Measurements from ENCODE around the gene AGAP5. TPM values are rescaled to one million over a fixed set of nuclear protein-coding genes. Genes with fewer than 3 reads are reported as not detected.

The AGAP5 gene
- total and polyA plus RNA-seq, 2 of the 8 experiments (the other 6 are each of a cell fraction or from before 2014, with no cell fraction given): 5.4 to 6.0 TPM

- Histone ChIP-seq H3K9me3 (ENCODE audit: insufficient read depth in 2 of 2, low read depth in 1 of 2, low read length in 1 of 2) (no peaks in the 10 kb centered on the region), H4K91ac (replicated peaks; ENCODE audit: insufficient read length, low read length) (no peak overlapping the region), H3K79me1 (ENCODE audit: low read depth, low read length) (peaks cover 4% of the 10 kb centered on the region; the same call in 1 of the 2 replicates), H2AK5ac (ENCODE audit: low read depth, low read length) (no peak overlapping the region), H3K23ac (ENCODE audit: insufficient read length) (no peak overlapping the region), H4K5ac (ENCODE audit: insufficient read length, low read depth, low read length) (no peak overlapping the region), H3K4me3 (ENCODE audit: extremely low read depth in 1 of 4, insufficient read depth in 2 of 4, low read depth in 3 of 4, low read length in 4 of 4) (no peak overlapping the region), H4K8ac (ENCODE audit: extremely low read depth, insufficient read depth, low read length) (no peak overlapping the region), H2BK20ac (ENCODE audit: low read length) (no peak overlapping the region), H3K27me3 (replicated peaks in 1 of 4; ENCODE audit: control insufficient read depth in 3 of 4, extremely low read depth in 1 of 4, insufficient read depth in 3 of 4, low read length in 3 of 4) (no peaks in the 10 kb centered on the region), H3K4me1 (replicated peaks in 1 of 4; ENCODE audit: control insufficient read depth in 3 of 4, insufficient read depth in 4 of 4, low read length in 3 of 4) (no peaks in the 10 kb centered on the region), H3K27ac (ENCODE audit: low read depth, low read length) (no peak overlapping the region), H3K18ac (ENCODE audit: extremely low read depth, low read length) (no peak overlapping the region), H2BK120ac (replicated peaks; ENCODE audit: low read depth, low read length) (no peak overlapping the region), H3K4ac (replicated peaks; ENCODE audit: insufficient read length, low read depth, low read length) (no peak overlapping the region), H2BK15ac (ENCODE audit: low read length) (no peak overlapping the region), H3K9ac (replicated peaks in 1 of 4; ENCODE audit: extremely low read depth in 1 of 4, low read depth in 3 of 4, low read length in 3 of 4) (no peak overlapping the region), H3K79me2 (ENCODE audit: control insufficient read depth in 1 of 2, insufficient read depth in 2 of 2, low read length in 2 of 2) (peaks cover 0 to 12% of the 10 kb centered on the region in 2 experiments; a peak in 1 of 4 replicates), H2AFZ (ENCODE audit: low read length) (no peak overlapping the region), H2BK12ac (ENCODE audit: low read depth, low read length) (no peak overlapping the region), H3K14ac (ENCODE audit: insufficient read length) (no peak overlapping the region), H3K4me2 (ENCODE audit: insufficient read depth in 1 of 2, low read depth in 2 of 2, low read length in 2 of 2) (no peak overlapping the region; a peak in 1 of 4 replicates), H3K56ac (replicated peaks; ENCODE audit: insufficient read length, low read depth, low read length) (no peak overlapping the region), H3K36me3 (ENCODE audit: control insufficient read depth in 2 of 4, insufficient read depth in 4 of 4, low read length in 3 of 4) (peaks cover 0 to 12% (median 4%) of the 10 kb centered on the region in 4 experiments; a peak in 4 of 8 replicates), H3K23me2 (ENCODE audit: low read depth, low read length) (0 out of 2 replicates have a peak, but pooled peaks cover 2% of the 10 kb centered on the region), H2BK5ac (ENCODE audit: low read depth, low read length) (no peak overlapping the region), H4K20me1 (replicated peaks in 1 of 2; ENCODE audit: control insufficient read depth in 1 of 2, insufficient read depth in 2 of 2, low read length in 2 of 2) (no peaks in the 10 kb centered on the region)
- ChIA-PET POLR2A (ENCODE audit: partially characterized antibody) (interaction anchor here (0.8 to 8.3 kb wide), 5 partner anchors 9 to 65 kb away, joined by 3 to 124 read pairs (median 3); partner anchors contain the start of genes CHCHD1 and SEC24C), CTCF (ENCODE audit: partially characterized antibody) (interaction anchor here (0.9 to 1.5 kb wide), 2 partner anchors 9 to 81 kb away, joined by 3 read pairs; no protein-coding TSS in a partner anchor)
- no peak for DNase-seq (ENCODE audit: low read depth in 1 of 2, low spot score in 2 of 2)
- WGBS, 2 experiments (ENCODE audit: extremely low coverage in 1 of 2, insufficient coverage in 1 of 2, insufficient read length in 1 of 2, insufficient replicate concordance in 2 of 2, low coverage in 1 of 2, low lambda C conversion rate in 2 of 2, missing lambda C conversion rate in 1 of 2): 96% methylated on average over 46 of the region's 84 CpGs; no CpG with 5 or more reads in 1 of the 2 experiments
- no peak for TF ChIP-seq BRCA1 (IDR thresholded peaks at IDR 0.05; ENCODE audit: low read depth, low read length)
- TF ChIP-seq USF2 (IDR thresholded peaks at IDR 0.05; ENCODE audit: low read length): no peak
- no peak for TF ChIP-seq GABPA (IDR thresholded peaks at IDR 0.05; ENCODE audit: borderline replicate concordance, insufficient read depth, low read length)
- TF ChIP-seq KDM4A (IDR thresholded peaks at IDR 0.05; ENCODE audit: low read depth, low read length, severe bottlenecking): no peak
- TF ChIP-seq TBP (IDR thresholded peaks at IDR 0.05; ENCODE audit: low read depth, low read length): no peak
- TF ChIP-seq RFX5 (IDR thresholded peaks at IDR 0.05; ENCODE audit: borderline replicate concordance, low read depth, low read length): no peak
- no peak for TF ChIP-seq HDAC6 (IDR thresholded peaks at IDR 0.05; ENCODE audit: low read depth, low read length)
- TF ChIP-seq SP4 (IDR thresholded peaks at IDR 0.05; ENCODE audit: low read length): no peak
- TF ChIP-seq SP1 (IDR thresholded peaks at IDR 0.05; ENCODE audit: low read depth, low read length): no peak
- TF ChIP-seq RAD21 (IDR thresholded peaks at IDR 0.05 in 1 of 2, conservative IDR thresholded peaks at IDR 0.05 in 1 of 2; ENCODE audit: low read depth in 2 of 2, low read length in 2 of 2): no peak
- TF ChIP-seq RNF2 (IDR thresholded peaks at IDR 0.05; ENCODE audit: borderline replicate concordance, low read depth, low read length, missing control alignments, poor library complexity, severe bottlenecking): no peak
- no peak for FAIRE-seq
Observed at GRCh38 chr10:73732931-73733623, 35.2 kb upstream of the AGAP5 start.
